ENCODE measurements around the gene PSME3. TPM values are rescaled to one million over a fixed set of nuclear protein-coding genes. Genes with fewer than 3 reads are reported as not detected.

Gene PSME3
- total and polyA plus RNA-seq, 2 of the 13 experiments (the other 11 are each of a cell fraction or from before 2014, with no cell fraction given), result 66.3 to 135 TPM

- TF ChIP-seq ZNF317 (CRISPR knock-in tag; IDR thresholded peaks at IDR 0.05), result peak; percentile 83
- peak; percentile 97 for TF ChIP-seq ZMYM2 (CRISPR knock-in tag; IDR thresholded peaks at IDR 0.05)
- TF ChIP-seq ZNF362 (CRISPR knock-in tag; IDR thresholded peaks at IDR 0.05; ENCODE audit: borderline replicate concordance), result no peak; the same call in 1 of the 2 replicates
- peak; percentile 91 for TF ChIP-seq MYPOP (CRISPR knock-in tag; IDR thresholded peaks at IDR 0.05)
- TF ChIP-seq PCBP1 (IDR thresholded peaks at IDR 0.05; ENCODE audit: borderline replicate concordance, low read depth, low read length), result no peak; the same call in 1 of the 2 replicates
- TF ChIP-seq ZNF260 (CRISPR knock-in tag; IDR thresholded peaks at IDR 0.05; ENCODE audit: borderline replicate concordance, low read depth), result no peak
- TF ChIP-seq KDM2A (CRISPR knock-in tag; IDR thresholded peaks at IDR 0.05; ENCODE audit: borderline replicate concordance, low read depth), result peak; percentile 97
- TF ChIP-seq, protein P1, sequence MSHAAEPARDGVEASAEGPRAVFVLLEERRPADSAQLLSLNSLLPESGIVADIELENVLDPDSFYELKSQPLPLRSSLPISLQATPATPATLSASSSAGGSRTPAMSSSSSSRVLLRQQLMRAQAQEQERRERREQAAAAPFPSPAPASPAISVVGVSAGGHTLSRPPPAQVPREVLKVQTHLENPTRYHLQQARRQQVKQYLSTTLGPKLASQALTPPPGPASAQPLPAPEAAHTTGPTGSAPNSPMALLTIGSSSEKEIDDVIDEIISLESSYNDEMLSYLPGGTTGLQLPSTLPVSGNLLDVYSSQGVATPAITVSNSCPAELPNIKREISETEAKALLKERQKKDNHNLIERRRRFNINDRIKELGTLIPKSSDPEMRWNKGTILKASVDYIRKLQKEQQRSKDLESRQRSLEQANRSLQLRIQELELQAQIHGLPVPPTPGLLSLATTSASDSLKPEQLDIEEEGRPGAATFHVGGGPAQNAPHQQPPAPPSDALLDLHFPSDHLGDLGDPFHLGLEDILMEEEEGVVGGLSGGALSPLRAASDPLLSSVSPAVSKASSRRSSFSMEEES (CRISPR knock-in tag; IDR thresholded peaks at IDR 0.05), result no peak; the same call in none of the 2 replicates
- no peak; the same call in 1 of the 2 replicates for TF ChIP-seq ZNF672 (CRISPR knock-in tag; IDR thresholded peaks at IDR 0.05)
- no peak for TF ChIP-seq NR3C1 (CRISPR knock-in tag; IDR thresholded peaks at IDR 0.05)
- TF ChIP-seq MYC (CRISPR knock-in tag; IDR thresholded peaks at IDR 0.05; ENCODE audit: borderline replicate concordance), result peak; percentile 92
- peak; percentile 87 for TF ChIP-seq ZNF570 (CRISPR knock-in tag; IDR thresholded peaks at IDR 0.05; ENCODE audit: borderline replicate concordance)
- TF ChIP-seq, protein P2, sequence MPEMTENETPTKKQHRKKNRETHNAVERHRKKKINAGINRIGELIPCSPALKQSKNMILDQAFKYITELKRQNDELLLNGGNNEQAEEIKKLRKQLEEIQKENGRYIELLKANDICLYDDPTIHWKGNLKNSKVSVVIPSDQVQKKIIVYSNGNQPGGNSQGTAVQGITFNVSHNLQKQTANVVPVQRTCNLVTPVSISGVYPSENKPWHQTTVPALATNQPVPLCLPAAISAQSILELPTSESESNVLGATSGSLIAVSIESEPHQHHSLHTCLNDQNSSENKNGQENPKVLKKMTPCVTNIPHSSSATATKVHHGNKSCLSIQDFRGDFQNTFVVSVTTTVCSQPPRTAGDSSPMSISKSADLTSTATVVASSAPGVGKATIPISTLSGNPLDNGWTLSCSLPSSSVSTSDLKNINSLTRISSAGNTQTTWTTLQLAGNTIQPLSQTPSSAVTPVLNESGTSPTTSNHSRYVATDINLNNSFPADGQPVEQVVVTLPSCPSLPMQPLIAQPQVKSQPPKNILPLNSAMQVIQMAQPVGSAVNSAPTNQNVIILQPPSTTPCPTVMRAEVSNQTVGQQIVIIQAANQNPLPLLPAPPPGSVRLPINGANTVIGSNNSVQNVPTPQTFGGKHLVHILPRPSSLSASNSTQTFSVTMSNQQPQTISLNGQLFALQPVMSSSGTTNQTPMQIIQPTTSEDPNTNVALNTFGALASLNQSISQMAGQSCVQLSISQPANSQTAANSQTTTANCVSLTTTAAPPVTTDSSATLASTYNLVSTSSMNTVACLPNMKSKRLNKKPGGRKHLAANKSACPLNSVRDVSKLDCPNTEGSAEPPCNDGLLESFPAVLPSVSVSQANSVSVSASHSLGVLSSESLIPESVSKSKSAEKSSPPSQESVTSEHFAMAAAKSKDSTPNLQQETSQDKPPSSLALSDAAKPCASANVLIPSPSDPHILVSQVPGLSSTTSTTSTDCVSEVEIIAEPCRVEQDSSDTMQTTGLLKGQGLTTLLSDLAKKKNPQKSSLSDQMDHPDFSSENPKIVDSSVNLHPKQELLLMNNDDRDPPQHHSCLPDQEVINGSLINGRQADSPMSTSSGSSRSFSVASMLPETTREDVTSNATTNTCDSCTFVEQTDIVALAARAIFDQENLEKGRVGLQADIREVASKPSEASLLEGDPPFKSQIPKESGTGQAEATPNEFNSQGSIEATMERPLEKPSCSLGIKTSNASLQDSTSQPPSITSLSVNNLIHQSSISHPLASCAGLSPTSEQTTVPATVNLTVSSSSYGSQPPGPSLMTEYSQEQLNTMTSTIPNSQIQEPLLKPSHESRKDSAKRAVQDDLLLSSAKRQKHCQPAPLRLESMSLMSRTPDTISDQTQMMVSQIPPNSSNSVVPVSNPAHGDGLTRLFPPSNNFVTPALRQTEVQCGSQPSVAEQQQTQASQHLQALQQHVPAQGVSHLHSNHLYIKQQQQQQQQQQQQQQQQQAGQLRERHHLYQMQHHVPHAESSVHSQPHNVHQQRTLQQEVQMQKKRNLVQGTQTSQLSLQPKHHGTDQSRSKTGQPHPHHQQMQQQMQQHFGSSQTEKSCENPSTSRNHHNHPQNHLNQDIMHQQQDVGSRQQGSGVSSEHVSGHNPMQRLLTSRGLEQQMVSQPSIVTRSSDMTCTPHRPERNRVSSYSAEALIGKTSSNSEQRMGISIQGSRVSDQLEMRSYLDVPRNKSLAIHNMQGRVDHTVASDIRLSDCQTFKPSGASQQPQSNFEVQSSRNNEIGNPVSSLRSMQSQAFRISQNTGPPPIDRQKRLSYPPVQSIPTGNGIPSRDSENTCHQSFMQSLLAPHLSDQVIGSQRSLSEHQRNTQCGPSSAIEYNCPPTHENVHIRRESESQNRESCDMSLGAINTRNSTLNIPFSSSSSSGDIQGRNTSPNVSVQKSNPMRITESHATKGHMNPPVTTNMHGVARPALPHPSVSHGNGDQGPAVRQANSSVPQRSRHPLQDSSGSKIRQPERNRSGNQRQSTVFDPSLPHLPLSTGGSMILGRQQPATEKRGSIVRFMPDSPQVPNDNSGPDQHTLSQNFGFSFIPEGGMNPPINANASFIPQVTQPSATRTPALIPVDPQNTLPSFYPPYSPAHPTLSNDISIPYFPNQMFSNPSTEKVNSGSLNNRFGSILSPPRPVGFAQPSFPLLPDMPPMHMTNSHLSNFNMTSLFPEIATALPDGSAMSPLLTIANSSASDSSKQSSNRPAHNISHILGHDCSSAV (CRISPR knock-in tag; IDR thresholded peaks at IDR 0.05; ENCODE audit: borderline replicate concordance), result no peak
Observed at GRCh38 chr17:42798383-42799380, 34.5 kb upstream of the PSME3 start, which contains the start of the genes CNTD1 and COA3 (continued).

Measured in HepG2 (cell line).